Activated effector memory CD4-positive, alpha-beta T cell treated with Interleukin-2 at 50 U/mL for 16 hours (primary cell): ENCODE data around the gene NFIC.
"Not testable (repeated sequence)": the region's sequence is repeated elsewhere in the genome, so short reads cannot be mapped to it uniquely, and the experiment has no call there.

Experiments
- DNase-seq: peaks from one replicate; pipeline ENCODE4 v3.0.0-alpha.2; 2020

NFIC gene

DNA sequence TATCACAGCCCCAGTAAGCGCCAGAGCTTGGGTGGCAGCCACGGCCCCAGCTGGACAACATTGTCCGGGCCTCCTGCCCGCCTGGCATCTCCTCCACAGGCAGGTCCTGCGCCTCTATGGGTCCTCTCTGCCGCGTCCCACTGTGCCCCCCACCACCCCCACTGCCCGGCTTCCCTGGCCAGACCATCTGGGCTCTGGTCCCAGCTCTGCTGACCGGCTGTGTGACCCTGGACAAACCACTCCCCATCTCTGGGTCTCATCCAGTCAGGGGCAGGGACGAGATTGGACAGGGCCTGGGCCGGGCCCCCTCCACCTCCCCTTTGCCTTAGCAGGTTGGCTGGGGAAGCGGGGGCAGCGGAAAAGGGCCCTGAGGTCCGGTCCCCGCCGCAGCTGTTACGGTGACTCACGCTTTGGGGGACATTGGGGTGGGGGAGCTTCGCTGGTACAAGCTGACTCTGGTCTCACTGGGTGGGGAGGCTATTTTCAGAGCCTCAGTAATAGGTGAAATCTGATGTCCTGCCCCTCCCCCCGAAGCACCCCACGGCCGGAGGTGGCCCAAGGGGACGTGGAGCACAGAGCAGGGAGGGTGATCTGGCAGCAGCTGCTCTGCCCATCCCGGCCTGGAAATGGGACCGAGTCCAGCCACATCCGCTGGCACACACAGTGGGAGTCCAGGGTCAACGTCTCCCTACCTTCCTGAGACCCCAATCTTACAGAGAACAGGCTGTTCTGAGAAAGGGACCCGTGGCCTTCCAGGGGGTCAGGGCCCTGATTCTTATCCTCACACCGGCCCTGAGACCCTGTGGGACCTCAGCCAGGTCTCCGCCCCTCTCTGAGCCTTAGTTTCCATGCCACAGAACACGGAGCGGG lies 9.1 kb downstream of the NFIC start:
- DNase-seq, result no peak

DNA sequence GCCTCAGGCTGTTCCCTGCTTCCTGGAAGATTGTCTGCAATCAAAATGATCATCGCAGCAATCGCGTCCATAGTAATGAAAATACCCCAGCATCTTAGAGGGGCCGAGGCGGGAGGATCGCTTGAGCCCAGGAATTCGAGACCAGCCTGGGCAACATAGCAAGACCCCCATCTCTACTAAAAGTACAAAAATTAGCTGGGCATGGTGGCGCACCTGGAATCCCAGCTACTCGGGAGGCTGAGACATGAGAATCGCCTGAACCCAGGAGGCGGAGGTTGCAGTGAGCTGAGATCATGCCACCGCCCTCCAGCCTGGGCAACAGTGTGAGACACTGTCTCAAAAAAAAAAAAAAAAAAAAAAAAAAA lies 9.7 kb downstream of the NFIC start:
- not testable (repeated sequence) for DNase-seq

DNA sequence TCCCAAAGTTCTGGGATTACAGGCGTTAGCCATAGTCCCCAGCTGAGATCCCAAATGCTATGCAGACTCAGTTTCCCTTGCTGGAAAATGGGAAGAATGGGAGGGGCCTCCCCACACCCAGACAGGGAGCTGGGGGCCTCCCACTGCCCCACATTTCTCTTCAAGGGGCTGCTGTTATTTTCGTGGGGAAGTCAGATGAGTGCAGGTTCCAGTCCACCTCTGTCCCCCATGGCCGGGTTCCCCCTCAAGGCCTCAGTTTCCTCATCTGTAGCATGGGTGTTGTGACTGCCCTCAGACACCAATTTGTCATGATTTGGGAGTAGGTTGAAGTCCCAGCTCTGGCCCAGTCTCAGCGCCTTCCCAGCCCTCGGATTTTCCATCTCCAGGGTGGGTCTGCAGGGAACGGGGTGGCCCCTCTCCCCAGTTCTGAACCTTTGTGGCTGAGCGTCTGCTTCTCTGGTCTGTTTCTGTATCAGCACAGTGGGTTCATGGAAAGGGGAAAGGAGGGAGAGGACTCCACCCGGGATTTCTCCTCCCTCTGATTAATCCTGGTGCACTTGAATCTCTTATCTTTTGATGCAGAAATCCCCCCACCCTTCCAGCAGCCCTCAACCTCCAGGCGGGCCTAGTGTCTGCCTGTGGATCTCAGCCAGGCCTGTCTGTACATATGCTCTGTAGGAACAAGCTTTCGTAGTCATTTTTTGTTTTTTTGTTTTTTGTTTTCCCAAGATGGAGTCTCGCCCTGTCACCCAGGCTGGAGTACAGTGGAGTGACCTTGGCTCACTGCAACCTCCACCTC lies 12.2 kb downstream of the NFIC start:
- no peak for DNase-seq

DNA sequence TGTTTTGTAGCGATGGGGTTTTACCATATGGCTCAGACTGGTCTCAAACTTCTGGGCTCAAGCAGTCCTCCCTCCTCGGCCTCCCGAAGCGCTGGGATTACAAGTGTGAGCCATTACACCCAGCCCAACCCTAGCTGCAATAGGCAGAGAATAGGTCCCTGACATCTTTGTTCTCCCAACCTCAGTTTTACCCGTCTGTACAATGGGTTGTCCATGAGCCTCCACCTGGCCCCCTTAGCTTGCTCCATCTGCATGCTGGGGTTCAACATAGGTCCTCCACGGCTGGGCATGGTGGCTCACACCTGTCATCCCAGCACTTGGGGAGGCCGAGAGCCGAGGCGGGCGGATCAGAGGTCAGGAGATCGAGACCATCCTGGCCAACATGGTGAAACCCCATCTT lies 14.4 kb downstream of the NFIC start:
- DNase-seq, result no peak

DNA sequence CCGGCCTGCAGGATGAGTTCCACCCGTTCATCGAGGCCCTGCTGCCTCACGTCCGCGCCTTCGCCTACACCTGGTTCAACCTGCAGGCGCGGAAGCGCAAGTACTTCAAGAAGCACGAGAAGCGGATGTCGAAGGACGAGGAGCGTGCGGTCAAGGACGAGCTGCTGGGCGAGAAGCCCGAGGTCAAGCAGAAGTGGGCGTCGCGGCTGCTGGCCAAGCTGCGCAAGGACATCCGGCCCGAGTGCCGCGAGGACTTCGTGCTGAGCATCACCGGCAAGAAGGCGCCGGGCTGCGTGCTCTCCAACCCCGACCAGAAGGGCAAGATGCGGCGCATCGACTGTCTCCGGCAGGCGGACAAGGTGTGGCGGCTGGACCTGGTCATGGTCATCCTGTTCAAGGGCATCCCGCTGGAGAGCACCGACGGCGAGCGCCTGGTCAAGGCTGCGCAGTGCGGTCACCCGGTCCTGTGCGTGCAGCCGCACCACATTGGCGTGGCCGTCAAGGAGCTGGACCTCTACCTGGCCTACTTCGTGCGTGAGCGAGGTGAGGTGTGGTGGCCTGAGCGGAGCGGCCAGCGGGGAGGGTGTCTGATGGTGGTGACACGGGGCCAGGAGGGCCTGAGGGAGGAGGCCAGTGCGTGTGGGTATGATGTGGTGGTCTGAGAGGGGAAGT lies 15.5 kb downstream of the NFIC start:
- no peak for DNase-seq

DNA sequence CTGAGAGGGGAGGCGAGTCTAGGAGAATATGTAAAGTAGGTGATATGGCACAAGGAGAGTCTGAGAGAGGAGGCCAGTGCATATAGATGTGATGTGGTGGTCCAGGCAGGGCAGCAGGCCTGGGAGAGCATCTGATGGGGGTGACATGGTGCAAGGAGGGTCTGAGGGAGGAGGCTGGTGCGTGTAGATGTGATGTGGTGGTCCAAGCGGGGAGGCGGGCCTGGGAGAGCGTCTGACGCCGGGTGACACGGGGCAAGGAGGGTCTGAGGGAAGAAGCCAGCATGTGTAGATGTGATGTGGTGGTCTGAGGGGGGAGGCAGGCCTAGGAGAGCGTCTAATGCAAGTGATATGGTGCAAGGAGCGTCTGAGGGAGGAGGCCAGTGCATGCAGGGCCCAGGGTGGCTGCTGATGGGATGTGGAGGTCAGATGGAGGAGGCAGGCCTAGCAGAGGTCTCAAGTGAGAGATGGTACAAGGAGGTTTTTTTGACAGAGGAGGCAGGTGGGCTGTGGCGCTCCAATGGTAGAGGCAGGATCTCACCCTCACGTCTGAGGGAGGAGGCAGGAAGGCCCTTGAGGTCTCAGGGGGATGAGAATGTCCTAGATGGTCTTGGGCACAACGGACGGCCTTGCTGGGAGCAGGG lies 16.2 kb downstream of the NFIC start:
- DNase-seq, result no peak

DNA sequence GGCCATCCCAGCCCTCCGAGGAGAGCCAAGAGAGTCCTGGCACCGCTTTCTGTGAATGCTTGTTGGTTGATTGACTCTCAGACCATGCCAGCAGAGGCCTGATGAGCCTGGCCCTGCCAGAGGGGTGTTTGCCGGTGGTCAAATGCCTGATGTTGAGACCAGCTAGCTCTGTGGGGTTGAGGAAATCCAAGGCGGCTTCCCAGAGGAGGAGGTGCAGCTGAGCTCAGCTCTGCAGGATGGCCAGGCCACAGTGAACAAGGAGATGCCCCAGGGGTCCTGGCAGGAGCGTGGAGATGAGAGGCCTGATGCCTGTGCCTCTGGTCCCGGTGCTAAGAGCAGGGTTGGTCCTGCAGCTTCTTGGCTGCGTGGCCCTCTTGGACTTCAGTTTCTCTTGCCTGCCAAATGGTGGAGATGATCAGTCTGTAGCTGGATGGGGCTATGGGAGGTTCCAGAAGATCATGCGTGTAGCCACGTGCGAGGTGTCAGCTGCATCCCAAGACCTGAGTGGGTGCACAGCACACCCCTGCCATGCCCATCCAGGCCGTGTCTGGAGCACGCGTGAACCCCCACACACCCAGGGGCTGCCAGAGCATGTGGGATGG lies 16.8 kb downstream of the NFIC start:
- no peak for DNase-seq

DNA sequence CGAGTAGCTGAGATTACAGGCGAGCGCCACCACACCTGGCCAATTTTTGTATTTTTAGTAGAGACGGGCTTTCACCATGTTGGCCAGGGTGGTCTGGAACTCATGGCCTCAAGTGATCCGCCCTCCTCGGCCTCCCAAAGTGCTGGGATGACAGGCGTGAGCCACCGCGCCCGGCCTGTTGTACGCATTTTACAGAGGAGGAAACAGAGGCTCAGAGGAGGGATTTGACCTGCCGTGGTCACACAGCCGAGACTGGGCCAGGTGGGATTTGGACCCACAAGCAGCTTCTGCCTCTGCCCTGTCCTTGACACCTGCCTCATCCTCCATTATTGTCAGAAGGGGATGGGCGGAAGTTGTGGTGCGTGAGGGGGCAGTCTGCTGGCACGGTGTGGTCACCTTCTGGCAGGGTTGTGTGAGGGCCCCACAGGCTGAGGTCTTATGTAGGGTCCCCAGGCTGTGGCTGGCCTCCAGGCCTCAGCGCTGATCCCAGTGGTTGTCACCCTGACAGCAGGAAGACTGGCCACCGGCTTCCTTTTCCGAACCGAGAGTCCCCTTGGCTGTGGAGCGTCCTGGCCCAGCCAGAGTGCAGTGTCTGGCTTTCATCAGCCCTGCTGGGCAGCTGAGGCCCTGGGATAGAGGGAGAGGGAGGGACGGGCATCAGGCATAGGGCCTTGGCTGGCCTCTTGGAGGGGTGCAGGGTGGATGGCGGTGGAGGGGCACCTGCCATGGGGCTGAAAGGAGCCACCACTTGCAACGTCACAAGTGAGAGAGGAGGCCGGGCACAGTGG lies 20.3 kb downstream of the NFIC start:
- DNase-seq, result no peak

DNA sequence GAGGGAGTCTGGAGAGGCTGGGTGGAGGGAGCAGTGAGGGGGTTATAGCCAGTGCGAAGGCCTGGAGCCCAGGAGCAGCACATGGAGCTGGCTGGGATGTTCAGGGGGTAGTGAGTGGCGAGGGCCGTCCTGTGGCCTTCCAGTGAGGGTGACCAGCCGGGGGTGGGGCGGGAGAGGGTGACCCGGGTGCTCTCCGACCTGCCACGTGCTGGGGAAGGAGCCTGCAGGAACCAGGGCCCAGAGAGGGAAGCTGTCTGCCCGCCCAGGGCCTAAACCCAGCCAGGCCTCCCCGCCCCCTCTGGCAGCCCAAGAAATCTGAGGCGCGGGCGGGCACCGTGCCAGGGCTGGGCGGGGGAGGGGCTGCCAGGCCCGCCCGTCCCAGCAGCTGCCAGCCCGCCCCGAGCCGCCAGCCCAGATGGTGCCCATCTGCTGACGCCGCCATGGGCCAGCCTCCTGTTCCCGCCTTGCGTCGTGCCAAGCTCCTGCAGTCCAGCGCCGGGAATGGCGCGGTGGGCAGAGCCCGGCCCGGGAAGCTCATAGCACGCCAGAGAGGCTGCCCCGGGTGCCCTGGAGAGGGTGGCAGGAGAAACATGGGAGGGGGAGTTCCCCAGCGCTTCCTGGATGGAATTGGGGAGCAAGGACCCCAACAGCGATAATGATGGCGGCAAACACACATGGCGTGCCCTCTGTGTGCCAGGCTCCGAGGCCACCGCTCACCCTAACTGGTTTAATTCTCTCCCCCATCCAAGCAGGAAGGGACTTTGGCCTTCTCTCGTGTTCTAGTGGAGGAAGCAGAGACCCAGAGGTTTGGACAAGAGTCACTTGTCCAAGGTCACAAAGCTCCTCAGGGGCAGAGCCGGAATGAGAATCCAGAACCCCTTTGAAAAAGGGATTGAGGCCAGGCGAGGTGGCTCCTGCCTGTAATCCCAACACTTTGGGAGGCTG lies 21.5 kb downstream of the NFIC start:
- no peak for DNase-seq

DNA sequence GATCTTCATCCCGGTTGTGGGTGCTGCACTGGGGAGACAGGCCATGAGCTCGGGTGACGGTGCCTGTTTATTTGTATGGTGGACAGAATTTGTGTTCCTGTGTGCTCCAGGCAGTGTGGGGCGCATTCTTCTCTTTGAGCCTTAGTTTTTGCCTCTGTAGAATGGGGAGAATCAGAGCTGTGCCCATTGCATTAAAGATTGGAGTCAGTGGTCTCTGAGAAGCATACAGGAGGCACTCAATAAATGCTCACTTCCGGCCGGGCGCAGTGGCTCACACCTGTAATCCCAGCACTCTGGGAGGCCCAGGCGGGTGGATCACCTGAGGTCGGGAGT lies 23.0 kb downstream of the NFIC start:
- no peak for DNase-seq

DNA sequence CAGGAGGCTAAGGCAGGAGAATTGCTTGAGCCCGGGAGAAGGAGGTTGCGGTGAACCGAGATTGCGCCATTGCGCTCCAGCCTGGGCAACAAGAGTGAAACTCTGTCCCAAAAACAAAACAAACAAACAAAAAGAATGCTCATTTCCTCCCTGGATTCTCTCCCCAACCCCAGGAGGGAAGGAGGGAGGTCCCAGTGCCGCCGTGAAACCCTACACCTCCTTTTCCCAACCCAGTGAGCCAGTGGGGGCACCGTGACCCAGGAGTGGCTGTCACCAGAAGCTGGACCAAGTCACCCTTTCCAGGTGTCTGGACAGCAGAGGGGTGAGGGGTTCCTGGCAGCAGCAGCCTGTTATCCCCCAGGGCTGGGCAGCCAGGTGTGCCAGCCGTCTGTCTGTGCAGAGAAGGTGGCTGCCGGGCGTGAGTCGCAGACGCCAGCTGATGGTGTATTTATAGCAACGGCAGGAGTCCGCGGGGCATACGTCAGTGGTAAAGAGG lies 23.5 kb downstream of the NFIC start:
- no peak for DNase-seq

DNA sequence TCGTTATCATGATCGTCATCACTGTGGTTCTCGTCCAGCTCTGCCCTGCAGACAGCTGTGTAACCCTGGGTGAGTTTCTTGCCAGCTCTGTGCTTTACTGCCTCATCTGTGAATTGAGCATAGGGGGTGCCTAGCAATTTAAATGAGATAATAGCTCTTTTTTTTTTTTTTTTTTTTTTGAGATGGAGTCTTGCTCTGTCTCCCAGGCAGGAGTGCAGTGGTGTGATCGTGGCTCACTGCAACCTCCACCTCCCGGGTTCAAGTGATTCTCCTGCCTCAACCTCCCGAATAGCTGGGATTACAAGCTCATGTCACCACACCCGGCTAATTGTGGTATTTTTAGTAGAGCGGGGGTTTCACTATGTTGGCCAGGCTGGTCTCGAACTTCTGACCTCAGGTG lies 25.5 kb downstream of the NFIC start:
- DNase-seq, result not testable (repeated sequence)

DNA sequence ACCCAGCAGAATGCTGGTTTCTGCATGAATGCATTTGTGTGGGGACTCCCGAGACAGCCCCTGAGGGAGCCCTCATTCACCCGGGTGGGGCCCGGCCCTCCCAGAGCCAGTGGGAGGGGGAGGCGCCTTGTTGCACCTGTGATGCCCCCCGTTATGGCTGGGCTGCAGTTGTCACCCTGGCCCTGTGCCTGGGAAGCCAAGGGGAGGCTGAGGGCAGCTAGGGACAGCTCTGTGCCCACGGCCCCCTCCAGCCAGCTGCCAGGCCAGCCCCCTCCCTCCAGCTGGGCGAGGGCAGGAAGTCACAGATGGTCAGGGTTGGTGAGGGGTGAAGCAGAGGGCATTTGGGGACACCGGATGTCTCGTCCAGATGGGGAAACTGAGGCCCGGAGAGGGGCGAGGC lies 26.1 kb downstream of the NFIC start:
- no peak for DNase-seq

DNA sequence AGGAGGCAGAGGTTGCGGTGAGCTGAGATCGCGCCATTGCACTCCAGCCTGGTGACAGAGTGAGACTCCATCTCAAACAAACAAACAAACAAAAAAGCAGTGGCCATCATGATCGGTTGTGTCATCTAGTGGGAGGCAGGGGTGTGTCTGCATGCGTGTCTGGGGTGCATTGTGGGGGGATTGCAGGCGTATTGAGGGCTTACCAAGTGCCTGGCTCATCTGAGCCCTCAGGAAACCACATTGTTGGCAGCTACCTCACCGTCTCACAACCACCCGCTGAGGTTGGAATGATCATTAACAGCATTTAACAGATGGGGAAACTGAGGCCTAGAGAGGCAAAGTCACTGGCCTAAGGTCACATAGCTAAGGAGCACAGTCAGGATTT lies 30.5 kb downstream of the NFIC start:
- DNase-seq, result no peak

DNA sequence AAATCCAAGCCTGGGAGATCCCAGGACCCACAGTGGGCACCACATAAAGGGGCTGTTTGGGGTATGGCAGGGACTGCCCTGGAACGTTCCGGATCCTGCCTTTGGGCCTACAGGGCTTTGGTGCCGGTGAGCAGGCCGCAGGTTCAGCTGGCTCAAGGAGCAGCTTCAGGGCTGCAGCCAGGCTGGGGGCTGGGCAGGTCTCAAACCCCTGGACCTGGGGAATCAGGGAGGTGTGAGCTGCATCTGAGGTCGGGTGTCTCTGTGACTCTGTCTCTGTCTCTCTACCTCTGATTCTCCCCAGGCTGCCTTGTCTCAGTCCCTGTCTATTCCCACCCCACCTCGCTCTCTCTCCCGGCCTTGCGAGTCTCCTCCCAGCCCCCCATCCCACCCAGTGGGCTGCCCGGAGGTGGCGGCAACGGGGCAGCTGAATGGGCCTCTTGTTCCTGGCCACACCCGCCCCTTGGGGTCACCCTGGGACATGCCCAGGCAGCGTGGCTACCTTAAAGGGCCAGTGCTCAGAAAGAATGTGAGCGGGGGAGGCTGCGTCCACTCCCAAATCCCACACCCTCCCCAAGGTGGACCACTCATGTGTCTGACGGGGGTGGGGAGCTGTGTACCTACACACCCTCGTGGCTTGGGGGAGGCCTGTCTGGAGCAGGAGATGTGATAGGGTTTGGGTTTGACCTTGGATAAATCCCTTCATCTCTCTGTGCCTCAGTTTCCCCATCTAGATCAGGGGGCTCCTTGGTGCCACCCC lies 31.1 kb downstream of the NFIC start:
- DNase-seq, result no peak

DNA sequence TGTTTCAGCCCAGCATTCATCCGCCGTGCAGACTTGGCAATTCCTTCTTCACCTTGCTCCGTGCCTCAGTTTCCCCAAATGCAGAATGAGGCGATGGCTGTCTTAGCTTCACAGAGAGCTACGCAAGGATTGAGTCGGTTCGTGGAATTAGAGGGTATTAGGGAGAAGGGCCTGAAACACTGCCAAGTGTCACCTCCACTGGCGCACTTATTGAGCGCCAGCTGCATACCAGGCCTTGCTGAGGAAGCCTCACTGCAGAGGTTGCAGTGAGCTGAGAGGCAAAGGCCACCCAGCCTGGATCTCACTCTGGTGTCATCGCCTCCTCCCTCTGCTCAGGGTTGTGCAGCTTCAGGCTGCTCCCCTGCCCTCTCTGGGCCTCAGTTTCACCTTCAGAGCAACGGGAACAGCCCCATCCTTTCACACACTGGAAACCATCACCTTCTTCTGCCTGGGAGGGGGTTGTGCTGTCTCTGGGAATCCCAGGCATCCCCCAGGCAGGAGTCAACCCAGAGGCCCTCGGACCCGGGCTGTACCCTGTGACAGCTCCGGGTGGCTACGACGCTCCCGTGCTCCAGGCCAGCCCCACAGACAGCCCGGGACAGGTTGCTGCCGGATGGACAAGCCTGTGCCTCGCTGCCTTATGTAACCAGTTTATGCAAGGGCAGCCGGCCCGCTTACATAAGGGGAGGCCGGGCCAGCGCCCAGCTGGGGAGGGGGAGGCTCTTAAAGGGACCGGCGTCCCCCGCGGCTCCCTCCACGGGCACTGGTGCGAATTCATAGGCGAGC lies 31.9 kb downstream of the NFIC start:
- no peak for DNase-seq

DNA sequence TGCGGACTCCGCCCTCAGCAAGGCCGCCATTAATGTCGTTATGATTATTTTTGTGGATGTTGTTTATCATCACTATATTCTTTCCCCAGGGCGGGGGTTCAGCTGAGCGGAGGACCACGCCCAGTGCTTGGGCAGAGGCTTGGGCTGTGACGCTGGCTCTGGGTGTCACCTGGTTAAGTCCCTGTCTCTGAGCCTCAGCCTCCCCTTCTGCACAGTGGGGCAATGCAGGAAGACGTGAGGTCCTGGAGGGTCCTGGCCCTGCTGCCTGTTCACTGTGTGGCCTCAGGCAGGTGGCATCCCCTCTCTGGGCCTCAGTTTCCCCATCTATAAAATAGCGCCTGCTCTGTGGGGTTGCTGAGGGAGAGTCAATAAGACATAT lies 32.5 kb downstream of the NFIC start:
- no peak for DNase-seq

DNA sequence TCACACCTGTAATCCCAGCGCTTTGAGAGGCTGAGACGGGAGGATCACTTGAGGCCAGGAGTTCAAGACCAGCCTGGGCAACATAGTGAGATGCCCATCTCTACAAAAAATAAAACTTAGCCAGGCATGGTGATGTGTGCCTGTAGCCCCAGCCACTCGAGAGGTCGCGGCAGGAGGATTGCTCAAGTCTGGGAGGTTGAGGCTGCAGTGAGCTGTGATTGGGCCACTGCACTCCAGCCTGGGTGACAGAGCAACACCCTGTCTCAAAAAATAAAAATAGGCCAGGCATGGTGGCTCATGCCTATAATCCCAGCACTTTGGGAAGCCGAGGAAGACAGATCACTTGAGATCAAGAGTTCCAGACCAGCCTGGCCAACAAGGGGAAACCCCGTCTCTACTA lies 32.9 kb downstream of the NFIC start:
- DNase-seq, result not testable (repeated sequence)
